ENCODE measurements around the gene GAS1.

Gene GAS1

DNA sequence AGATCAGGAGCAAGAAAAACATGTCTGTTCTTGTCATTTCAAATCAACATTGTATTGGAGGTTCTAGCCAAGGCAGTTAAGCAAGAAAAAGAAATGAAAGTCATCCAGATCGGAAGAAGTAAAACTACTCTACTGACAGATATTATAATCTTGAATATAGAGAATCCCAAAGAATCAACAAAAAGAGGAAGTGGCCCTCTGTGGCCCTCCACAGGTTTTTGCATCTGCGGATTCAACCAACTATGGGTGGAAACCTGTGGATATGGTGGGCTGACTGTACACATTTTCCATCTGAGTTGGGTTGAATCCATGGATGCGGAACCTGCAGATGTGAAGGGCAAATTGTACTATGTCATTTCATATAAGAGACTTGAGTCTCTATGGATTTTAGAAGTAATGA, 35.1 kb downstream of the GAS1 start:
- Mint-ChIP-seq H3K27me3 (no peaks in the 10 kb centered on the region), H3K4me3 (no peak overlapping the region), H3K36me3 (no peaks in the 10 kb centered on the region), H3K27ac (no peak overlapping the region), H3K9me3 (peaks cover 6% of the 10 kb centered on the region), H3K4me1 (no peaks in the 10 kb centered on the region)
- ATAC-seq, result no peak

DNA sequence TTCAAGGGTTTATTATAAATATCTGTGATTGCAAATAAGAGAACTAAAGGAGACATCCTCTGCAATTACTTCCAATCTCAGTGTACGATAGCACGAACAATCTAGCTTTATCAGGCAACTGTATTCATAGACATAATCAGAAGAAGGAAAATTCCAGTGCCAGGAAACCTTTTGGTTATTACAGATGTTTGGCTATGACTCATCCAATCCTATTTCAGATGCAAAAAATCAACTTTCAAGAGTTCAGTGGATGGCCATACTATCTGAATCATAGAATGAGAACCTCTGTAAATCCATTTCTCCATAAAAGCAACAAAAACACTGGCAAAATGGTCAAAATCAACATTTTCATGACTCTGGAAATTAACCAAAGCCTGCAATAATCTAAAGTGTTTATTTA, 37.9 kb downstream of the GAS1 start:
- Mint-ChIP-seq H3K4me1 (no peaks in the 10 kb centered on the region), H3K9me3 (peaks cover 3% of the 10 kb centered on the region), H3K36me3 (no peaks in the 10 kb centered on the region), H3K4me3 (no peak overlapping the region), H3K27me3 (no peaks in the 10 kb centered on the region), H3K27ac (no peak overlapping the region)
- no peak for ATAC-seq

DNA sequence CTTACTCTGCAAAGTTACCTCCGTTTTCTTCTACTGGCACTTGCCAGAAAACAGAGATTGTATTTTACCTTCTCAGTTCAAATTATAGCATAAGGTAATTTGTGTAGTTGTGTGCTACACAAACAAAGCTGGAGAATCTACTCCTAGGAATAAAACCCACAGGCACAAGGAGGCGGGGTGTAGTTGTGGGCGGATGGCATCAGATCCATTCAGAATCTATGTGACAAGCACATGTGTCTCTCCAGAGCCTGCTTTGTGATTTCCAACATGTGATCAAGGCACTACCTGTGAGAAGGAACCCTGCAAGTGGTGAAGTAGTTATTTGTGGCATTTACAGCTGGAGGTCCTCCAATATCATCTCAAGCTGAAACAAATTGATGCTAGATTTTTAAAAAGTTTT, 39.0 kb downstream of the GAS1 start:
- Mint-ChIP-seq H3K36me3 (no peaks in the 10 kb centered on the region), H3K27ac (no peak overlapping the region), H3K4me1 (peaks cover 4% of the 10 kb centered on the region), H3K4me3 (no peak overlapping the region), H3K27me3 (peaks cover 10% of the 10 kb centered on the region), H3K9me3 (peaks cover 3% of the 10 kb centered on the region)
- no peak for ATAC-seq

DNA sequence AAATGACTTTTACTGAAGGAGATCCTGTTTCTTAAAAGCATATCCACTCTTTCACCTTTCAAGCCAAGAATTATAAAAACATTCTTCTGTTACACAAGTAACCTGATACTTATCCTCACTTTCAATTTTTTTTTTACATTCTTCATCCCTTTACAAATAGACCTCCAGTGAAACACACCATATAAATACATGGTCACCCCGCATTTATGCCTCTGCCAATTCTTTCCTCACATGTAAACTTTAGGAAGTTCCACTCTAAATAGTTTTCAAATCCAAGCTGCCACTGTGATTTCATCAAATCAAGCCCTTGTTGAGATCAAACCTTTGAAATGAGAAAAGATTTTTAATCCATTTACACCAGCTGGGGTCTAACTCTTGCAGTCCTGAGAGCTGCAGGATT, 40.0 kb downstream of the GAS1 start:
- no peak for ATAC-seq
- H3K27ac Mint-ChIP-seq, result no peak overlapping the region
- peaks cover 3% of the 10 kb centered on the region for H3K9me3 Mint-ChIP-seq
- H3K27me3 Mint-ChIP-seq, result peaks cover 19% of the 10 kb centered on the region
- no peak overlapping the region for H3K4me3 Mint-ChIP-seq
- H3K36me3 Mint-ChIP-seq, result no peaks in the 10 kb centered on the region
- H3K4me1 Mint-ChIP-seq, result peaks cover 11% of the 10 kb centered on the region

DNA sequence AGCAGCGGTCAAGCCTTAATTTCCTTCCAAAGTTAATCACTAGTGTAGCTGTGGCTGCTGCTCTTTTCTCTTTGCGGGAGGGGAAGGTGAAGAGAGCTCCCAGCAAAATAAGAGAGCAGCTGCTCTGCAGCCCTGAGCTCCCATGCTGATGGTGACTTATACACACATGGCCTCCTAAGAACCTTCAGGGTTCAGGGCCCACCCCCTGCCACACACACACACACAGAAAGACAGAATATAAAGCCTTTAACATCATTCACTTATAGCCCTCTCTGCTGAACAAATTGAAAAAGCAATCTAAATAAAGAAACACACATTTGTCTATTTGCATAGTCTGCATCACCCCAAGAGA, 43.6 kb downstream of the GAS1 start:
- H3K27ac Mint-ChIP-seq, result no peak overlapping the region
- H3K36me3 Mint-ChIP-seq, result no peaks in the 10 kb centered on the region
- no peak overlapping the region for H3K4me3 Mint-ChIP-seq
- ATAC-seq, result no peak
- no peaks in the 10 kb centered on the region for H3K9me3 Mint-ChIP-seq
- H3K27me3 Mint-ChIP-seq, result peaks cover 33% of the 10 kb centered on the region
- H3K4me1 Mint-ChIP-seq, result peaks cover 11% of the 10 kb centered on the region

DNA sequence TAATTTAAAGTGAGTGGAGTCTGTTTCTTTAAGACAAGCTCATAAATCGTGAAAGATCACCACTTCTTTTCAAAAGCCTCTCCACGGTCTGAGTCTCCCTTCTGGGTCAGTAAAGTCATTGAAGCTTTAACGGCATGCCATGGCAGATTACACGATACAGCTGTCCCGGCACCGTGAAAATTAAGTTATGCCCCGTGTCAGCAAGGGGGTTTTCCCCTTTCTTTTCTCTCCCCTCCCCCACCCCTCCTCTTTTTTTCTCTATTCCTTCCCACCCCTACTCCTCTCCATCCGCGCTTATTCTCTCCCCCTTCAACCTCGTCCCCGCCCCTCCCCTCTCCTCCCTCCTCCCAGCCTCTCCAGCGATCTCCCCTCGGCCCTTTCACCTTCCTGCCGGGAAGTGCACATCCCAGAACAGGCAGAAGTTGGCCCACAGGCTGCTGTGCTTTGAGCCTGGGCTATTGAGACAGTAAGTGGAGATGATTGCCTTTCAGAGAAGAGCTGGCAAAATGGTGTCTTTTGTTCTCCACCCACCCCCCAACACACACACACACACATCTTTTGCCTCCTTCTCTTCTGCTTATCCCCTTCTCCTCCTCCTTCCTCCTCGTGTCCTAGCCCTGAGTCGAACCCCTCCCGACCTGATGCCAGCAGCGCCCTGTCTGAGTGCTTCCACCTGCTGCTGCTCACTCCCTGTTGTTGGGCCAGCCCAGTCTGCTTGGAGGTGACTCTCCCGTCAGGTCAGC, 44.1 kb downstream of the GAS1 start:
- peaks cover 33% of the 10 kb centered on the region for H3K27me3 Mint-ChIP-seq
- H3K4me3 Mint-ChIP-seq, result no peak overlapping the region

DNA sequence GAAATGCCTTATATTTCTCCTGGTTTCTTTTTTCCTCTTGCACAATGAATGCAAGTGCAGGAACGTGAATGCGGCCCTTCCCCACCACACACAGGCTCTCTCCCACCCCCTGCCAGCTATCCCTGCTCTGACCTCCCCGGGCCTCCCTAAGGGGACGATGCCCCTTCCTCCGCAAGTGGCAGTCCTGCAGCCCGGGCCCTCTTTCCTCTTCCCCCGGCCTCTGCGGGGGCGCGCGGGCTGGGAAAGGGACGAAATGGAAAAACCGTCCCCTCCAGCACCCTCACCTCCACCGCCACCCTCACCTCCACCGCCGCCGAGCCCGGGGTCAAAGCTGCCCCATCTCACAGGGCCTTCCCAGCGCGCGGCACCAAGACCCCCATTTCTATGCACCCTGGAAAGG, 44.7 kb downstream of the GAS1 start:
- peaks cover 11% of the 10 kb centered on the region for H3K4me1 Mint-ChIP-seq

More for the DNA sequence above, 44.1 kb downstream of the GAS1 start:
- H3K9me3 Mint-ChIP-seq, result no peaks in the 10 kb centered on the region
- no peak overlapping the region for H3K27ac Mint-ChIP-seq
- H3K36me3 Mint-ChIP-seq, result no peaks in the 10 kb centered on the region
- ATAC-seq, result no peak
- H3K4me1 Mint-ChIP-seq, result peaks cover 11% of the 10 kb centered on the region

DNA sequence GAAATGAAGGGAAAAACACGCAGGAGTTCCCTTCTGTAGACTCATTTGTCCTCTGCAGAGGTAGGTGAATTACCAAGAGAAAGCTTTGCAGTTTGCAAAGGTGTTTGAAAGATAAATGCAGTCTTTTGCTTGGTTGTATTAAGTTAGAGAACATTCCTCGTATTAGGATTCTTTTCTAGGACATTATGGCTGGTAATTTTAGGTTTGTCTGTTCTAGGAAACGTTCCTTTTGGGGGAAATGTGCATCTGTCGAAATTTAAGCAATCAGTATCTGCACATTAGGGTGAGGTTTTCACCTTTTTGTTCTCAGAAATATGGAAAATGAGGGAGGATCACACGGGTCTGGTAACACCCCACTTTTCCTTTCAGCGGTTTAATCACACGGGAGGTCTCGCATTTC, 45.1 kb downstream of the GAS1 start:
- no peak for ATAC-seq
- Mint-ChIP-seq H3K27ac (no peak overlapping the region), H3K36me3 (no peaks in the 10 kb centered on the region), H3K4me1 (peaks cover 11% of the 10 kb centered on the region), H3K27me3 (peaks cover 33% of the 10 kb centered on the region), H3K4me3 (no peak overlapping the region), H3K9me3 (no peaks in the 10 kb centered on the region)

More for the DNA sequence above, 44.7 kb downstream of the GAS1 start:
- Mint-ChIP-seq H3K4me3 (no peak overlapping the region), H3K9me3 (no peaks in the 10 kb centered on the region), H3K27ac (no peak overlapping the region), H3K36me3 (no peaks in the 10 kb centered on the region), H3K27me3 (peaks cover 33% of the 10 kb centered on the region)
- ATAC-seq, result no peak

DNA sequence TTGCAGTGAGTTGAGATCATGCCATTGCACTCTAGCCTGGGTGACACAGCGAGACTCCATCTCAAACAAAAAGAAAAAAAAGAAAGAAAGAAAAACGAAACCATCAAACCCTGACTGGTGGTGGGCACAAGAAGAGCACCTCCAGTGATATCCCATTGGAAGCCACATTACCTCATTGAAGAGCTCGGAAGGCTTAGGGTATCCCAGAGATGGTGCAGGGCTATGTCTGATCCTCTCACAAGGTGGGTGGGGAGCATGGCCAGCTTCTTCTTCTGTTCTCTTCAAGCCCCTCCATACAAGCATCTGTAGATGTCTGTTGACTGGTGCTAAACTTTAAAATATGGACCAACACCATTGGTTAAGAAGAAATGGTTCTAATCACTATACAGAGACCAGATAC, 45.8 kb downstream of the GAS1 start:
- Mint-ChIP-seq H3K4me1 (peaks cover 11% of the 10 kb centered on the region), H3K36me3 (no peaks in the 10 kb centered on the region), H3K4me3 (no peak overlapping the region), H3K27ac (no peak overlapping the region), H3K27me3 (peaks cover 33% of the 10 kb centered on the region), H3K9me3 (no peaks in the 10 kb centered on the region)
- no peak for ATAC-seq
